CD1c-positive myeloid dendritic cell (primary cell): ENCODE measurements around the gene OBSCN.

Source experiments
- DNase-seq: peaks from one replicate; pipeline ENCODE4 v3.0.0-alpha.2; 2016; ENCODE audit errors: extremely low spot score

Gene OBSCN

GRCh38 chr1:228339766-228340685, 132.2 kb downstream of the OBSCN start:
- no peak for DNase-seq

GRCh38 chr1:228340686-228341449, 133.0 kb downstream of the OBSCN start:
- no peak for DNase-seq

GRCh38 chr1:228341450-228341813, 133.6 kb downstream of the OBSCN start:
- DNase-seq: no peak

- DNase-seq: no peak
Measured at GRCh38 chr1:228341814-228342626, 134.2 kb downstream of the OBSCN start.

GRCh38 chr1:228342627-228343190, 134.9 kb downstream of the OBSCN start:
- no peak for DNase-seq

GRCh38 chr1:228343191-228343661, 135.4 kb downstream of the OBSCN start:
- DNase-seq: no peak

- no peak for DNase-seq
Measured at GRCh38 chr1:228344631-228345072, 136.8 kb downstream of the OBSCN start.

GRCh38 chr1:228345201-228345930, 137.5 kb downstream of the OBSCN start:
- DNase-seq: no peak

- no peak for DNase-seq
Measured at GRCh38 chr1:228346731-228347130, 138.9 kb downstream of the OBSCN start.

- DNase-seq: no peak
Measured at GRCh38 chr1:228347181-228347580, 139.3 kb downstream of the OBSCN start.

GRCh38 chr1:228348708-228349467, 141.0 kb downstream of the OBSCN start:
- DNase-seq: no peak

- DNase-seq: no peak
Measured at GRCh38 chr1:228349701-228350171, 141.9 kb downstream of the OBSCN start.

GRCh38 chr1:228350179-228350742, 142.4 kb downstream of the OBSCN start:
- no peak for DNase-seq

GRCh38 chr1:228350831-228351781, 143.3 kb downstream of the OBSCN start:
- DNase-seq: no peak

- no peak for DNase-seq
Measured at GRCh38 chr1:228351850-228352249, 144.0 kb downstream of the OBSCN start.

- no peak for DNase-seq
Measured at GRCh38 chr1:228352677-228353481, 145.0 kb downstream of the OBSCN start.

GRCh38 chr1:228353601-228354371, 145.9 kb downstream of the OBSCN start:
- no peak for DNase-seq
